EH (cell line): ENCODE data around the gene TPGS1.
"Not testable (repeated sequence)": the region's sequence is repeated elsewhere in the genome, so short reads cannot be mapped to it uniquely, and the experiment has no call there.

ENCODE experiments used
- DNase-seq: peaks from one replicate; pipeline ENCODE4 v3.0.0-alpha.2; 2015; ENCODE audit warnings: low read depth

Gene TPGS1

GRCh38 chr19:478236-478903, 28.9 kb upstream of the TPGS1 start:
- DNase-seq = no peak

DNA sequence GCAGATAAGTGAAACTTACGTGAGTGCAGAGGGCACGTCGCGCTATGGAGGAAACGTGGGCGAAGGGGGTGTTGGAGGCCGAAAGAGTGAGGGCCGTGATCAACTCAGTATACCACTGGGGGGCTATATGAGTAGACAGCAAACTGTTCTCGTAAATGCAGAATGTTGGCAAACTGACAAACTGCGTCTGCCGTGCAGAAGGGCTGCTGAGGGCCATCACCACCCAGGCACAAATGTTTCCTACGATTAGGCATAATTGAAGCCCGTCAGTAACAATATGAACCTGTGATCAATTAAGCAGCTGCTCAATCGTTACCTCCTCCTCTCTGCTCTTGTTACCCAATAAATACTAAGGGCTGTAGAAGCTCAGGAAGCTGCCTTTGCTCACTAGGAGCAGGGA, 28.3 kb upstream of the TPGS1 start:
- no peak for DNase-seq

- DNase-seq = peak; percentile 39
Observed at GRCh38 chr19:480016-480855, 27.1 kb upstream of the TPGS1 start.

GRCh38 chr19:481100-481499, 26.2 kb upstream of the TPGS1 start:
- not testable (repeated sequence) for DNase-seq

GRCh38 chr19:482186-483041, 24.9 kb upstream of the TPGS1 start:
- no peak for DNase-seq

DNA sequence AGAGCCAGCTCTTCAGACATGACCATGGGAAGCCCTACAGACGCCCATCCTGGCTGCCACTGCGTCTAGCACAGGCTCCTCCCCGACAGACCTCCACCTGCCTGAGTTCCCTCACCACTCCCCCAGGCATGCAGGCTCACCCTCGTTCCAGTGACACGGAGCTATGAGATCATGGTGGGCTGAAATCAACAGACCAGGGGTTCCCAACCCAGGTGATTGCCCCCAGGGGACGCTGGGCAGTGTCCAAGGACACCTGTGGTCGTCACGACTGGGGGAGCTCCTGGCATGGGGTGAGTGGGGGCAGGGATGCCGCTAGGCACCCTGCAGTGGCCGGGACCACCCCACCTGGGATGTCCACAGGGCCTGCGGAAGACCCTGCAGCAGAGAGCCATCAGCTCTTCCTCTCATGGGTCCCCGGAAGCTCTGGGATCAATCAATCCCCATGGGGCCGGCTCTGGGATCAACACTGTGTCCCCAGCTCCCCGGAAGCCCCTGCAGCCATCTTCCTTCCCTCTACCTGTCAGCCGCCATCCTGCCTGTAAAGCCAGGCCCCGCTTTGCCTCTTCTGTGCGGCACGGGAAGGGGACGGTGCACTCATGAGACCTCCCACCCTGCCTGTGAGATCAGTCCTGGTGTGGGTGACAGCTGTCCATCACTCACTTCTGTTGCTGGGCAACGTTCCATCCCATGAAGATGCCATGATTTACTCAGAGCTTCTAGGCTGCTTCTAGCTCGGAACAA, 23.8 kb upstream of the TPGS1 start:
- no peak for DNase-seq

GRCh38 chr19:484494-484893, 22.8 kb upstream of the TPGS1 start:
- DNase-seq = no peak

DNA sequence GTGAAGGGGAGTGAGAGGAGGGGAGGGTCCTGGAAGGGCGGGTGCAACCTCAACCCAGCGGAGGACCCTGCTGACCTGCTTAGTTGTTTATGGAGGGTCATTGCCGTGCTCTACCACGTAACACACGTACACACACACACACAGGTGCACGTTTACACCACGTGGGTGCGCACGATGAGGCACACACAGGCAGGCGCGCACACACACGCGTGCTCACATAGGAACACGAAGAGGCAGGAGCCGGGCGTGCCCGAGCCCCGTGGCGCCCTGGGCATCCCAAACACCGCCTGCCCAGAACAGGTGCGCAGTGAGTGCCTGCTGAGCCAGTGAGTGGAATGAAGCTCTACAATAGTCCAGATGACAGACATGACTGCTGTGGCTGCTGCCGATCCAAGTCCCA, 22.2 kb upstream of the TPGS1 start:
- DNase-seq = no peak

DNA sequence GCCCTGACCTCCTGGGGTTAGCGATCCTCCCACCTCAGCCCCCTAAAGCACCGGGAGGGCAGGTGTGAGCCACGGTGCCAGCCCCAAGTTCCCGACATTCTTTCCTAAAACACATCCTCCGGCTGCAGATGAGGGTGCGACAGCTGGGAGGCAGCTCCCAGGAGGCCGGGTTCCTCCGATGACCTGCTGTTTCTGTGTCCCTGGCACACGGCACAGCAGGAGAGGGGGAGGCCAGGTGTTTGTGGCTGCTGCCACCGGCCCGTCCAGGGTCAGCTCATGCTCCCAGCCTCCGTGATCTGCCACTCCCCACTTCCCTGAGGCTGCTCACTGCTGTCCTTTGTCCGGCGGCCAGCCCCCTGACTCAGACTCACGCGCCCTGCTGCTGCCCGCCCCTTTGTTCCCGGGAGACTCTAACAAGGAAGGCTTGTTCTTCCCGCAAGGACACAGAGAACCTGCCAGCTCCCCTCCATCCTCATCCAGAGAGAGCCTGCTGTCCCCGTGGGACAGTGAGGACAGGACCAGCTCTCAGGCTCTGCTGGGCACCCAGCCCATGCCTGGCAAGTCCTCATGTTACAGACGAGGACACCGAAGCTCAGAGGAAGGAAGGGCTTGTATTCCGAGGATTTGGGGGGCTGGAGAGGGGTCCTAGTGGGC, 21.6 kb upstream of the TPGS1 start:
- peak; percentile 36 for DNase-seq

DNA sequence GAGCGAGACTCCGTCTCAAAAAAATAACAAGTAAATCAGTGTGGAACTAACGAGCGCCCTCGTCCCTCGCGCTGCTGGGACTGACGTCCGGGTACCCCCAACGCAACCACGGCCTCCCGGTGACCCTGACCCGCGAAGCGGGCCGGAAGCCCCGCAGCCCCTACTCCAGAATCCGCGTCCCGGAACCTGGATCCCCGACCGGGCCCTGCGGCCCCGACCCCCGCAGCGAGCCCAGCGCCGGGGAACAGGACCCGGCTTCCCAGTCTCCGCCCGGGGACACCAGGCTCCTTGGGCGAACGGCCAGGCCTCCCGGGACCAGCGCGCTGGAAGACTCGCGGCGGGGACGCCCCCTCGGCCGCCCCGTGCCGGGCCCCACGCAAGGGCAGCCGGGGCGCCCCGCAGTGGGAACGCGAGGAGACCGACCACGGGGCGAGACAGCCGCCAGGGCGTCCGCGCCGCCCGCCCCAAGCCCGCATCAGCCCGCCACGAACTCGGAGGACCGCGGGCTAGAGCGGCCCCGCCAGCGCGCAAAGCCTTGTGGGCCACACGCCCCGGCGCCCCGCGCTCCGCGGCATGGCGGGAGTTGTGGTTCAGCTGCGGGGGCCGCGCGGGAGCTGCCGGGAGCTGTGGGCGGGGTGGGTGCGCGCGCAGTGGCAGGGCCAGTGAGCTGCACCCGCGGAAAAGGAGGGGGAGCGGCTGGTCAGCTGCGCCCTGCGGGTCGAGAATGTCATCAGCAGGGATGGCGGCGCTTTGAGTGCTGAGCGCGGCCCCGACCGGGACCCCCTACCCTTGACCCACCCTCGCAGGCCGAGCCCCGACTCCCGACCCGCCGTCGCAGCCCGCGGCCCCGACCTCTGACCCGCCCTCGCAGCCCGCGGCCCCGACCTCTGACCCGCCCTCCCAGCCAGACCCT, 18.5 kb upstream of the TPGS1 start:
- peak; percentile 94 for DNase-seq

- peak; percentile 47 for DNase-seq
Observed at GRCh38 chr19:489418-490196, 17.7 kb upstream of the TPGS1 start.

DNA sequence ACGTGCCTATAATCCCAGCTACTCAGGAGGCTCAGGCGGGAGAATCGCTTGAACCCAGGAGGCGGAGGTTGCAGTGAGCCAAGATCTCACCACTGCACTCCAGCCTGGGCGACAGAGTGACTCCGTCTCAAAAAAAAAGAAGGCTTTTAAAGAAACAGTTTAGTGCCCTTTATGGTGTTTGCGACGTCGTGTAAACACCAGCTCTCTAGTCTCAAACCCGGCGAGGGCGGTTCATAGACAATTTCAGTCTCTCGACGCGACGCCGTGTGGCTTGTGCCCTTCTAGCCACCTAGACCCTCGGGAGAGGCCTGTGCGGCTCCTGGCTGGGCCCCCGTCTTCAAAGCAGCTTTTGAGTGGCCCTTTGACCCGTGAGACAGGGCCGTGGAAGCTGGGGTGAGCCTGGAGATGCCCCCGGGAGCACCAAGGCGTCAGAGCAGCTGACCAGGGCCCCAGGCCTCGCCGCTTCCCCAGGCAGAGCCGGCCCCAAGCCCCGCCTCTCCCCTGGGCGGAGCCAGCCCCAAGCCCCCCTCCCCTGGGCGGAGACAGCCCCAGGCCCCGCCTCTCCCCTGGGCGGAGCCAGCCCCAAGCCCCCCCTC, 16.1 kb upstream of the TPGS1 start:
- no peak for DNase-seq

- peak; percentile 9 for DNase-seq
Observed at GRCh38 chr19:492091-492531, 15.2 kb upstream of the TPGS1 start.

DNA sequence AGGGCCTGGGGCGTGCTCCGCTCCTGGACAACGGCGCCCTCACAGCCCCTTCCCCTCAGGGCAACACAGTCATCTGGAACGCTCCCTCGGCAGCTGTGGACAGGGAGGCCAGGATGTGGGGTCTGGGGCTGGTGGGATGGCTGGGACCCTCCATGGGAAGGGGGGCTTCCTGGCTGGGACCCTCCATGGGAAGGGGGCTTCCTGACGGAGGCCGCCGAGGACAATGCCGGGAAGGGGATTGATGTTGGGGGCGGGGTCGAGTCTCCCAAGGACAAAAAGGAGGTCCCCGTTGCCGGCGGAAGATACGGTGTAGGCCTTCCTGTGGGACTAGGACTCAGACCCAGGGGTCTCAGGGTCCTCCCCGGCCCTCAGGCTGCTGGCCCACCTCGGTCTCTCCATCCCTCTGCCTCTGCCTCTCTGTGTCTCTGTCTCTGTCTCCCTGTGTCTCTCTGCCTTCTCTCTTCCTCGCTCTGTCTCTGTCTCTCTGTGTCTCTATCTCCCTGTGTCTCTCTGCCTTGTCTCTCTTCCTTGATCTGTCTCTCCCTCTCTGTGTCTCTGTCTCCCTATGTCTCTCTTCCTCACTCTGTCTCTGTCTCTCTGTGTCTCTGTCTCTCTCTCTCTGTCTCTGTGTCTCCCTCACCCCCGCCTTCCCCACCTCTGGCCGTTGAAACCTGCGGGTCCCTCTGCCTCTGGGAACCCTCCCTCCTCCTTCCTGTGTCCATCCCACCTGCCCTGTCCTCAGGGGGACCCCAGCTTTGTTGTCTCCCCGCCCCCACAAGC, 13.7 kb upstream of the TPGS1 start:
- DNase-seq = no peak

DNA sequence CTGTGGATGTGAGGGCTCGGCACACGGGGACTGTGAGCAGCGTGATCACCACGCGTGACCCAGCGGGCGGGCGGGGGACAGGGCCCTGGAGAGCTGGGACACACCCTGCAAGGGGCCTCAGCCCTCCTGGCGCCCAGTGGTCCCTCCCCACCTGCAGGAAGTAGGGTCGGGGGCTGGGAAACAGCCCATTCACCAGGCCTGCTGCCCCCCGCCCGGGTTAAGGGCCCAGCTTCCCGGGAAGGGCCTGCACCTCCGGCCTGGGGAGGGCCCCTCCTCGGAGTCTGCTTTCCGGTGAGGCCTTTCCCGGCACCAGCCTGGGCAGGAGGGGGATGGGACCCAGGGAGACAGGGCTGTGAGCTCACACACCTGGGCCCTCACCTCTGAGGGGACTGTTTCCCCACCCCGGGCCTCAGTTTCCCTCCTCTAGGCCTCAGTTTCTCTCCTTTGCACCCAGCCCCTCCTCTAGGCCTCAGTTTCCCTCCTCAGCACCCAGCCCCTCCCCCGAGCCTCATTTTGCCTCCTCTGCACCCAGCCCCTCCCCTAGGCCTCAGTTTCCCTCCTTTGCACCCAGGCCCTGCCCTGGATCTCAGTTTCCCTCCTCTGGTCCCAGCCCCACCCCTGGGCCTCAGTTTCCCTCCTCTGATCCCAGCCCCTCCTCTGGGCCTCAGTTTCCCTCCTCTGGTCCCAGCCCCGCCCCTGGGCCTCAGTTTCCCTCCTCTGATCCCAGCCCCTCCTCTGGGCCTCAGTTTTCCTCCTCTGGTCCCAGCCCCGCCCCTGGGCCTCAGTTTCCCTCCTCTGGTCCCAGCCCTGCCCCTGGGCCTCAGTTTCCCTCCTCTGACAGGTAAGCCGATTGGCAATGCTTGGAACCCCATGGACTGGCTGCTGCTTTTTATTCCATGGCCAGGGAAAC, 12.9 kb upstream of the TPGS1 start:
- no peak for DNase-seq

- no peak for DNase-seq
Observed at GRCh38 chr19:495081-495401, 12.3 kb upstream of the TPGS1 start.

- peak; percentile 46 for DNase-seq
Observed at GRCh38 chr19:495402-496111, 11.7 kb upstream of the TPGS1 start.
